ENCODE measurements around the gene JAM2.

Gene JAM2

DNA sequence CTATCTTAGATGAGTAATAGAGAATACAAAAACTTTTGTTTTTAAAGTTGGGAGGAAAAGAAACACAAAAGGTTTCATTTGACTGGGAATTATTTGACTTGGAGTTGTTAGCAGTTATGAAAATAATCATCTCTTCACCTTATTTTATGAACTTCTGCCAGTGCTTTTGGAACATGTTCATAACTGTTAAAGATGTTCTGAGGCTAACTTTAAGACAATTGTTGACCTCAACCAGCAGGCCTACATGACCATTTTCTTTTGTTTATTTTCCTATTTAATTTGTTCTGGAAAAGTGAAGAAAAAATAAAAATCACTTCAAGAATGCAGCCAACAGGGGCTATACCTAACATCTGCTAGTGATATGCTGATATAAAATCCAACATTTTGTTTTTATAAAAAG is 37.4 kb downstream of the JAM2 start:
- Histone ChIP-seq H4K20me1 (ENCODE audit: insufficient read depth, low read length) (no peaks in the 10 kb centered on the region), H3K27ac (ENCODE audit: low read depth, low read length, poor library complexity, severe bottlenecking) (no peak overlapping the region), H3K36me3 (ENCODE audit: insufficient read depth, low read length) (no peaks in the 10 kb centered on the region), H3K27me3 (ENCODE audit: insufficient read depth, low read length) (no peaks in the 10 kb centered on the region), H3F3A (ENCODE audit: insufficient read depth, low read length) (no peaks in the 10 kb centered on the region), H3K4me3 (ENCODE audit: low read depth, low read length, poor library complexity, severe bottlenecking) (no peak overlapping the region), H3K9me3 (ENCODE audit: low read length) (no peaks in the 10 kb centered on the region), H3K4me1 (ENCODE audit: insufficient read depth, low read length, severe bottlenecking) (no peaks in the 10 kb centered on the region), H3K4me2 (ENCODE audit: low read length) (no peak overlapping the region), H2AFZ (ENCODE audit: low read length) (no peak overlapping the region), H3K9me2 (ENCODE audit: low read depth, low read length) (no peaks in the 10 kb centered on the region), H3K79me2 (ENCODE audit: insufficient read depth, low read length) (no peaks in the 10 kb centered on the region), H3K9ac (ENCODE audit: low read length) (no peak overlapping the region)
- TF ChIP-seq, protein P1, sequence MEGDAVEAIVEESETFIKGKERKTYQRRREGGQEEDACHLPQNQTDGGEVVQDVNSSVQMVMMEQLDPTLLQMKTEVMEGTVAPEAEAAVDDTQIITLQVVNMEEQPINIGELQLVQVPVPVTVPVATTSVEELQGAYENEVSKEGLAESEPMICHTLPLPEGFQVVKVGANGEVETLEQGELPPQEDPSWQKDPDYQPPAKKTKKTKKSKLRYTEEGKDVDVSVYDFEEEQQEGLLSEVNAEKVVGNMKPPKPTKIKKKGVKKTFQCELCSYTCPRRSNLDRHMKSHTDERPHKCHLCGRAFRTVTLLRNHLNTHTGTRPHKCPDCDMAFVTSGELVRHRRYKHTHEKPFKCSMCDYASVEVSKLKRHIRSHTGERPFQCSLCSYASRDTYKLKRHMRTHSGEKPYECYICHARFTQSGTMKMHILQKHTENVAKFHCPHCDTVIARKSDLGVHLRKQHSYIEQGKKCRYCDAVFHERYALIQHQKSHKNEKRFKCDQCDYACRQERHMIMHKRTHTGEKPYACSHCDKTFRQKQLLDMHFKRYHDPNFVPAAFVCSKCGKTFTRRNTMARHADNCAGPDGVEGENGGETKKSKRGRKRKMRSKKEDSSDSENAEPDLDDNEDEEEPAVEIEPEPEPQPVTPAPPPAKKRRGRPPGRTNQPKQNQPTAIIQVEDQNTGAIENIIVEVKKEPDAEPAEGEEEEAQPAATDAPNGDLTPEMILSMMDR (IDR thresholded peaks at IDR 0.05; ENCODE audit: low read length), result no peak
- TF ChIP-seq EZH2 (IDR thresholded peaks at IDR 0.05; ENCODE audit: borderline replicate concordance, low read length), result no peak

GRCh38 chr21:25682382-25682781 is 43.3 kb downstream of the JAM2 start:
- H3F3A ChIP-seq (ENCODE audit: insufficient read depth, low read length), result no peaks in the 10 kb centered on the region
- H4K20me1 ChIP-seq (ENCODE audit: insufficient read depth, low read length), result no peaks in the 10 kb centered on the region
- H3K27me3 ChIP-seq (ENCODE audit: insufficient read depth, low read length), result no peaks in the 10 kb centered on the region
- H3K9me2 ChIP-seq (ENCODE audit: low read depth, low read length), result no peaks in the 10 kb centered on the region
- no peak overlapping the region for H3K9ac ChIP-seq (ENCODE audit: low read length)
- no peak overlapping the region for H2AFZ ChIP-seq (ENCODE audit: low read length)
- no peak overlapping the region for H3K27ac ChIP-seq (ENCODE audit: low read depth, low read length, poor library complexity, severe bottlenecking)
- no peaks in the 10 kb centered on the region for H3K4me1 ChIP-seq (ENCODE audit: insufficient read depth, low read length, severe bottlenecking)
- no peak overlapping the region for H3K4me3 ChIP-seq (ENCODE audit: low read depth, low read length, poor library complexity, severe bottlenecking)
- H3K79me2 ChIP-seq (ENCODE audit: insufficient read depth, low read length), result no peaks in the 10 kb centered on the region
- no peaks in the 10 kb centered on the region for H3K36me3 ChIP-seq (ENCODE audit: insufficient read depth, low read length)
- TF ChIP-seq, protein P1 (IDR thresholded peaks at IDR 0.05; ENCODE audit: low read length), result no peak
- TF ChIP-seq EZH2 (IDR thresholded peaks at IDR 0.05; ENCODE audit: borderline replicate concordance, low read length), result no peak
- no peaks in the 10 kb centered on the region for H3K9me3 ChIP-seq (ENCODE audit: low read length)
- H3K4me2 ChIP-seq (ENCODE audit: low read length), result no peak overlapping the region

DNA sequence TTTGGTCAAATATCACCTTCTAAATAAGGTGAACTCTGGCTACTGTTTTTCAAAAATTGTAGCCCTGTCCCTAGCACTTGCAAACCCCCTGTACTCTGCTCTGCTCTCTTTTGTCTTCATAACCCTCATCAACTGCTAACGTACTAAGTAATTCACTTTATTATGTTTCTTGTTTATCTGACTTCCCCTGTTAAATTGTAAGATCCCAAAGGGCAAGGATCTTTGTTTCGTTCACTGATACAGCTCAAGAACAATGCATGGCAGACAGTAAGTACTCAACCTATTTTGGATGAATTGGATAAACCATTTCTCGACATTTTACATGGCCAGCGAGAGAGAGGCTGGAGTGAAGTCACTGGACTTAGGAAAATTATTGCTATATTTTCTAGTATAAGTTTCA is 48.7 kb downstream of the JAM2 start:
- H4K20me1 ChIP-seq (ENCODE audit: insufficient read depth, low read length), result no peaks in the 10 kb centered on the region
- TF ChIP-seq, protein P1 (IDR thresholded peaks at IDR 0.05; ENCODE audit: low read length), result no peak
- no peak for TF ChIP-seq EZH2 (IDR thresholded peaks at IDR 0.05; ENCODE audit: borderline replicate concordance, low read length)
- no peaks in the 10 kb centered on the region for H3K79me2 ChIP-seq (ENCODE audit: insufficient read depth, low read length)
- H3K9me3 ChIP-seq (ENCODE audit: low read length), result no peaks in the 10 kb centered on the region
- no peak overlapping the region for H3K9ac ChIP-seq (ENCODE audit: low read length)
- no peaks in the 10 kb centered on the region for H3K27me3 ChIP-seq (ENCODE audit: insufficient read depth, low read length)
- no peaks in the 10 kb centered on the region for H3K36me3 ChIP-seq (ENCODE audit: insufficient read depth, low read length)
- no peak overlapping the region for H2AFZ ChIP-seq (ENCODE audit: low read length)
- H3K9me2 ChIP-seq (ENCODE audit: low read depth, low read length), result no peaks in the 10 kb centered on the region
- H3F3A ChIP-seq (ENCODE audit: insufficient read depth, low read length), result no peaks in the 10 kb centered on the region
- no peak overlapping the region for H3K27ac ChIP-seq (ENCODE audit: low read depth, low read length, poor library complexity, severe bottlenecking)
- no peak overlapping the region for H3K4me3 ChIP-seq (ENCODE audit: low read depth, low read length, poor library complexity, severe bottlenecking)
- H3K4me1 ChIP-seq (ENCODE audit: insufficient read depth, low read length, severe bottlenecking), result no peaks in the 10 kb centered on the region
- H3K4me2 ChIP-seq (ENCODE audit: low read length), result no peak overlapping the region

Data from OCI-LY1 (cell line).